ENCODE results near the gene ZNF784.

GRCh38 chr19:55576746-55577145, 47.6 kb downstream of the ZNF784 start:
- TF ChIP-seq POLR2A (IDR thresholded peaks at IDR 0.05) (no peak), EP300 (IDR thresholded peaks at IDR 0.05) (no peak), POLR2AphosphoS5 (IDR thresholded peaks at IDR 0.05) (no peak)
- TF ChIP-seq, protein P1, sequence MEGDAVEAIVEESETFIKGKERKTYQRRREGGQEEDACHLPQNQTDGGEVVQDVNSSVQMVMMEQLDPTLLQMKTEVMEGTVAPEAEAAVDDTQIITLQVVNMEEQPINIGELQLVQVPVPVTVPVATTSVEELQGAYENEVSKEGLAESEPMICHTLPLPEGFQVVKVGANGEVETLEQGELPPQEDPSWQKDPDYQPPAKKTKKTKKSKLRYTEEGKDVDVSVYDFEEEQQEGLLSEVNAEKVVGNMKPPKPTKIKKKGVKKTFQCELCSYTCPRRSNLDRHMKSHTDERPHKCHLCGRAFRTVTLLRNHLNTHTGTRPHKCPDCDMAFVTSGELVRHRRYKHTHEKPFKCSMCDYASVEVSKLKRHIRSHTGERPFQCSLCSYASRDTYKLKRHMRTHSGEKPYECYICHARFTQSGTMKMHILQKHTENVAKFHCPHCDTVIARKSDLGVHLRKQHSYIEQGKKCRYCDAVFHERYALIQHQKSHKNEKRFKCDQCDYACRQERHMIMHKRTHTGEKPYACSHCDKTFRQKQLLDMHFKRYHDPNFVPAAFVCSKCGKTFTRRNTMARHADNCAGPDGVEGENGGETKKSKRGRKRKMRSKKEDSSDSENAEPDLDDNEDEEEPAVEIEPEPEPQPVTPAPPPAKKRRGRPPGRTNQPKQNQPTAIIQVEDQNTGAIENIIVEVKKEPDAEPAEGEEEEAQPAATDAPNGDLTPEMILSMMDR (IDR thresholded peaks at IDR 0.05), result no peak
